ENCODE results near the gene SCD. TPM values are rescaled to one million over a fixed set of nuclear protein-coding genes. Genes with fewer than 3 reads are reported as not detected.
A peak's percentile ranks its signal among the peaks of the same experiment; 100 is the strongest.
"Not testable (repeated sequence)": the region's sequence is repeated elsewhere in the genome, so short reads cannot be mapped to it uniquely, and the experiment has no call there.

The SCD gene
- total and polyA plus RNA-seq, 4 donors, result 43.4 to 1,255 (median 234) TPM

GRCh38 chr10:100374677-100375353 is 27.8 kb downstream of the SCD start:
- H3K27ac ChIP-seq (ENCODE audit: low read depth in 1 of 2, low read length in 2 of 2), result peak overlapping the region; percentile 100
- not testable (repeated sequence) for H3K36me3 ChIP-seq (ENCODE audit: control insufficient read depth in 4 of 4, insufficient read depth in 3 of 4, low read depth in 1 of 4, low read length in 3 of 4); H3K27me3 ChIP-seq (ENCODE audit: control insufficient read depth in 4 of 4, insufficient read depth in 4 of 4, low read length in 3 of 4); DNase-seq (ENCODE audit: low spot score); H3K9me3 ChIP-seq (ENCODE audit: control insufficient read depth in 4 of 4, low read length in 3 of 4)
- H3K9ac ChIP-seq (ENCODE audit: low read depth in 1 of 2, low read length in 2 of 2), result peak overlapping the region; percentile 98 to 100
- H3K4me3 ChIP-seq (ENCODE audit: low read depth in 1 of 3, low read length in 3 of 3), result peak overlapping the region; percentile 50 to 68 (median 66)
- 36% methylated on average over 7 of the region's 7 CpGs for WGBS
- TF ChIP-seq HNF4A (conservative IDR thresholded peaks at IDR 0.05) (peak; percentile 78 to 84), JUND (IDR thresholded peaks at IDR 0.05) (peak; percentile 35), RXRA (IDR thresholded peaks at IDR 0.05) (peak; percentile 84 to 91), YY1 (IDR thresholded peaks at IDR 0.05) (peak; percentile 73), RAD21 (IDR thresholded peaks at IDR 0.05) (peak in 1 of 2 donors; percentile 50), HNF4G (IDR thresholded peaks at IDR 0.05) (peak; percentile 48), NR2F2 (IDR thresholded peaks at IDR 0.05) (peak; percentile 34), SP1 (IDR thresholded peaks at IDR 0.05) (peak; percentile 63)
- H3K4me1 ChIP-seq (ENCODE audit: control insufficient read depth in 4 of 4, insufficient read depth in 4 of 4, low read length in 3 of 4), result peaks cover 10 to 40% (median 13%) of the 10 kb centered on the region in 4 donors

DNA sequence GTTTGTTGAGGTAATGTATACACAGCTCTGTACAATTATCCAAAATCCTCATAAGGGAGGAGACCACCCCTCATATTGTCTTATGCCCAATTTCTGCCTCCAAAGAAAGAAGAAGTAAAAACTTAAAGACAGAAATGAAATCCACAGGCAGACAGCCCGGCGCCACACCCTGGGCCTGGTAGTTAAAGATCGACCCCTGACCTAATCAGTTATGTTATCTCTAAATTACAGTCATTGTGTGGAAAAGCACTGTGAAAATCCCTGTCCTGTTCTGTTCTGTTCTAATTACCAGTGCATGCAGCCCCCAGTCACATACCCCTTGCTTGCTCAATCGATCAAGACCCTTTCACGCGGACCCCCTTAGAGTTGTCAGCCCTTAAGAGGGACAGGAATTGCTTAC is 29.6 kb downstream of the SCD start:
- H3K36me3 ChIP-seq (ENCODE audit: control insufficient read depth in 4 of 4, insufficient read depth in 3 of 4, low read depth in 1 of 4, low read length in 3 of 4); H3K27ac ChIP-seq (ENCODE audit: low read depth in 1 of 2, low read length in 2 of 2); DNase-seq (ENCODE audit: low spot score); H3K9me3 ChIP-seq (ENCODE audit: control insufficient read depth in 4 of 4, low read length in 3 of 4); H3K4me3 ChIP-seq (ENCODE audit: low read depth in 1 of 3, low read length in 3 of 3); H3K9ac ChIP-seq (ENCODE audit: low read depth in 1 of 2, low read length in 2 of 2); H3K27me3 ChIP-seq (ENCODE audit: control insufficient read depth in 4 of 4, insufficient read depth in 4 of 4, low read length in 3 of 4): not testable (repeated sequence)
- peaks cover under 1 to 25% (median 6%) of the 10 kb centered on the region in 4 donors for H3K4me1 ChIP-seq (ENCODE audit: control insufficient read depth in 4 of 4, insufficient read depth in 4 of 4, low read length in 3 of 4)
- 87% methylated on average over 6 of the region's 6 CpGs for WGBS

GRCh38 chr10:100377830-100378229 is 30.8 kb downstream of the SCD start:
- peaks cover 0 to 20% (median 1%) of the 10 kb centered on the region in 4 donors for H3K4me1 ChIP-seq (ENCODE audit: control insufficient read depth in 4 of 4, insufficient read depth in 4 of 4, low read length in 3 of 4)

More at GRCh38 chr10:100377830-100378229, 30.8 kb downstream of the SCD start:
- no peak for TF ChIP-seq FOXA2 (IDR thresholded peaks at IDR 0.05)
- TF ChIP-seq HNF4G (IDR thresholded peaks at IDR 0.05), result no peak
- no peak for TF ChIP-seq TAF1 (conservative IDR thresholded peaks at IDR 0.05)
- TF ChIP-seq, protein P1, sequence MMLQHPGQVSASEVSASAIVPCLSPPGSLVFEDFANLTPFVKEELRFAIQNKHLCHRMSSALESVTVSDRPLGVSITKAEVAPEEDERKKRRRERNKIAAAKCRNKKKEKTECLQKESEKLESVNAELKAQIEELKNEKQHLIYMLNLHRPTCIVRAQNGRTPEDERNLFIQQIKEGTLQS (IDR thresholded peaks at IDR 0.05), result no peak
- TF ChIP-seq GABPA (IDR thresholded peaks at IDR 0.05 in 1 of 2, conservative IDR thresholded peaks at IDR 0.05 in 1 of 2), result no peak
- TF ChIP-seq HNF4A (conservative IDR thresholded peaks at IDR 0.05), result no peak
- TF ChIP-seq, protein P2, sequence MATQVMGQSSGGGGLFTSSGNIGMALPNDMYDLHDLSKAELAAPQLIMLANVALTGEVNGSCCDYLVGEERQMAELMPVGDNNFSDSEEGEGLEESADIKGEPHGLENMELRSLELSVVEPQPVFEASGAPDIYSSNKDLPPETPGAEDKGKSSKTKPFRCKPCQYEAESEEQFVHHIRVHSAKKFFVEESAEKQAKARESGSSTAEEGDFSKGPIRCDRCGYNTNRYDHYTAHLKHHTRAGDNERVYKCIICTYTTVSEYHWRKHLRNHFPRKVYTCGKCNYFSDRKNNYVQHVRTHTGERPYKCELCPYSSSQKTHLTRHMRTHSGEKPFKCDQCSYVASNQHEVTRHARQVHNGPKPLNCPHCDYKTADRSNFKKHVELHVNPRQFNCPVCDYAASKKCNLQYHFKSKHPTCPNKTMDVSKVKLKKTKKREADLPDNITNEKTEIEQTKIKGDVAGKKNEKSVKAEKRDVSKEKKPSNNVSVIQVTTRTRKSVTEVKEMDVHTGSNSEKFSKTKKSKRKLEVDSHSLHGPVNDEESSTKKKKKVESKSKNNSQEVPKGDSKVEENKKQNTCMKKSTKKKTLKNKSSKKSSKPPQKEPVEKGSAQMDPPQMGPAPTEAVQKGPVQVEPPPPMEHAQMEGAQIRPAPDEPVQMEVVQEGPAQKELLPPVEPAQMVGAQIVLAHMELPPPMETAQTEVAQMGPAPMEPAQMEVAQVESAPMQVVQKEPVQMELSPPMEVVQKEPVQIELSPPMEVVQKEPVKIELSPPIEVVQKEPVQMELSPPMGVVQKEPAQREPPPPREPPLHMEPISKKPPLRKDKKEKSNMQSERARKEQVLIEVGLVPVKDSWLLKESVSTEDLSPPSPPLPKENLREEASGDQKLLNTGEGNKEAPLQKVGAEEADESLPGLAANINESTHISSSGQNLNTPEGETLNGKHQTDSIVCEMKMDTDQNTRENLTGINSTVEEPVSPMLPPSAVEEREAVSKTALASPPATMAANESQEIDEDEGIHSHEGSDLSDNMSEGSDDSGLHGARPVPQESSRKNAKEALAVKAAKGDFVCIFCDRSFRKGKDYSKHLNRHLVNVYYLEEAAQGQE (IDR thresholded peaks at IDR 0.05), result no peak
- TF ChIP-seq YY1 (IDR thresholded peaks at IDR 0.05), result no peak
- TF ChIP-seq, protein P3, sequence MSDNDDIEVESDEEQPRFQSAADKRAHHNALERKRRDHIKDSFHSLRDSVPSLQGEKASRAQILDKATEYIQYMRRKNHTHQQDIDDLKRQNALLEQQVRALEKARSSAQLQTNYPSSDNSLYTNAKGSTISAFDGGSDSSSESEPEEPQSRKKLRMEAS (IDR thresholded peaks at IDR 0.05), result no peak
- TF ChIP-seq RXRA (IDR thresholded peaks at IDR 0.05), result no peak
- TF ChIP-seq, protein P4, sequence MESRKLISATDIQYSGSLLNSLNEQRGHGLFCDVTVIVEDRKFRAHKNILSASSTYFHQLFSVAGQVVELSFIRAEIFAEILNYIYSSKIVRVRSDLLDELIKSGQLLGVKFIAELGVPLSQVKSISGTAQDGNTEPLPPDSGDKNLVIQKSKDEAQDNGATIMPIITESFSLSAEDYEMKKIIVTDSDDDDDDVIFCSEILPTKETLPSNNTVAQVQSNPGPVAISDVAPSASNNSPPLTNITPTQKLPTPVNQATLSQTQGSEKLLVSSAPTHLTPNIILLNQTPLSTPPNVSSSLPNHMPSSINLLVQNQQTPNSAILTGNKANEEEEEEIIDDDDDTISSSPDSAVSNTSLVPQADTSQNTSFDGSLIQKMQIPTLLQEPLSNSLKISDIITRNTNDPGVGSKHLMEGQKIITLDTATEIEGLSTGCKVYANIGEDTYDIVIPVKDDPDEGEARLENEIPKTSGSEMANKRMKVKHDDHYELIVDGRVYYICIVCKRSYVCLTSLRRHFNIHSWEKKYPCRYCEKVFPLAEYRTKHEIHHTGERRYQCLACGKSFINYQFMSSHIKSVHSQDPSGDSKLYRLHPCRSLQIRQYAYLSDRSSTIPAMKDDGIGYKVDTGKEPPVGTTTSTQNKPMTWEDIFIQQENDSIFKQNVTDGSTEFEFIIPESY (IDR thresholded peaks at IDR 0.05), result no peak
- no peak for TF ChIP-seq RAD21 (IDR thresholded peaks at IDR 0.05)
- TF ChIP-seq FOXA1 (IDR thresholded peaks at IDR 0.05), result no peak
- no peak for TF ChIP-seq SP1 (IDR thresholded peaks at IDR 0.05)
- TF ChIP-seq, protein P5, sequence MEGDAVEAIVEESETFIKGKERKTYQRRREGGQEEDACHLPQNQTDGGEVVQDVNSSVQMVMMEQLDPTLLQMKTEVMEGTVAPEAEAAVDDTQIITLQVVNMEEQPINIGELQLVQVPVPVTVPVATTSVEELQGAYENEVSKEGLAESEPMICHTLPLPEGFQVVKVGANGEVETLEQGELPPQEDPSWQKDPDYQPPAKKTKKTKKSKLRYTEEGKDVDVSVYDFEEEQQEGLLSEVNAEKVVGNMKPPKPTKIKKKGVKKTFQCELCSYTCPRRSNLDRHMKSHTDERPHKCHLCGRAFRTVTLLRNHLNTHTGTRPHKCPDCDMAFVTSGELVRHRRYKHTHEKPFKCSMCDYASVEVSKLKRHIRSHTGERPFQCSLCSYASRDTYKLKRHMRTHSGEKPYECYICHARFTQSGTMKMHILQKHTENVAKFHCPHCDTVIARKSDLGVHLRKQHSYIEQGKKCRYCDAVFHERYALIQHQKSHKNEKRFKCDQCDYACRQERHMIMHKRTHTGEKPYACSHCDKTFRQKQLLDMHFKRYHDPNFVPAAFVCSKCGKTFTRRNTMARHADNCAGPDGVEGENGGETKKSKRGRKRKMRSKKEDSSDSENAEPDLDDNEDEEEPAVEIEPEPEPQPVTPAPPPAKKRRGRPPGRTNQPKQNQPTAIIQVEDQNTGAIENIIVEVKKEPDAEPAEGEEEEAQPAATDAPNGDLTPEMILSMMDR (IDR thresholded peaks at IDR 0.05; ENCODE audit: low read depth, low read length, missing input control), result no peak
- no peak for TF ChIP-seq NR2F2 (IDR thresholded peaks at IDR 0.05)
- no peak for TF ChIP-seq EGR1 (IDR thresholded peaks at IDR 0.05; ENCODE audit: low read depth in 2 of 2)
- Histone ChIP-seq H3K4me3 (ENCODE audit: low read depth in 1 of 3, low read length in 3 of 3) (no peak overlapping the region), H3K36me3 (ENCODE audit: control insufficient read depth in 4 of 4, insufficient read depth in 3 of 4, low read depth in 1 of 4, low read length in 3 of 4) (peaks cover 0 to 9% (median 4%) of the 10 kb centered on the region in 4 donors), H3K9me3 (ENCODE audit: control insufficient read depth in 4 of 4, low read length in 3 of 4) (no peaks in the 10 kb centered on the region), H3K27ac (ENCODE audit: low read depth in 1 of 2, low read length in 2 of 2) (no peak overlapping the region), H3K27me3 (ENCODE audit: control insufficient read depth in 4 of 4, insufficient read depth in 4 of 4, low read length in 3 of 4) (no peaks in the 10 kb centered on the region), H3K9ac (ENCODE audit: low read depth in 1 of 2, low read length in 2 of 2) (no peak overlapping the region)
- no peak for DNase-seq (ENCODE audit: low spot score)
- WGBS, result 91% methylated on average over 5 of the region's 5 CpGs
